Measurements from ENCODE around the gene ADAT2. TPM values are rescaled to one million over a fixed set of nuclear protein-coding genes. Genes with fewer than 3 reads are reported as not detected.

ADAT2 gene
- total RNA-seq, 1 donor from 2014 or later = 6.2 TPM

DNA sequence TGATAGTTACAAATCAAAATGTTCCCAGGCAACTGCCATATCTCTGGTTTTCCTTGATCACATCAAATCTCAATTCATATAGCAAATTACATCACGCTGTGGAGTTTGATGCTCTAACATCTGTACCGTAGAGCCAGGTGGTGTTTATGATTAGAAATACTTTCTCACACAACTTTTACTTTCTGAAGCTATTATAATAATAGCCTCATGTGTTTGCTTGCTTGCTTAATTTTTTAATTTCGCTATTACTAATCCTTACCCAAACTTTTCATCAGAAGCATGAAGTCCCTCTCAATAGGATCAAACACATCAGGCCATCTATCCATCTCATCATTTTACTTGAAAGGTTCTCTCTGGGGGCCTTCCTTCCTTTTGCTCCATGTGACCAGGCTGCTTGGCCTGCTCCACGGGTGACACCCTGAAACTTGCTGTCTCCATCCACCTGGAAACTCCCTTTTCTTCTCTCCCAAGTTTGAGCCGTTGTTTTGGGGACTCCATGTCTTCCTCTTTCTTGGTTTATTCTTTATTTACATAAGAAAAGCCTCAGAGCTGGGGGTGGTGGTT, 75.4 kb downstream of the ADAT2 start:
- no peaks in the 10 kb centered on the region for H3K27me3 ChIP-seq (ENCODE audit: low read depth)
- TF ChIP-seq, protein P1, sequence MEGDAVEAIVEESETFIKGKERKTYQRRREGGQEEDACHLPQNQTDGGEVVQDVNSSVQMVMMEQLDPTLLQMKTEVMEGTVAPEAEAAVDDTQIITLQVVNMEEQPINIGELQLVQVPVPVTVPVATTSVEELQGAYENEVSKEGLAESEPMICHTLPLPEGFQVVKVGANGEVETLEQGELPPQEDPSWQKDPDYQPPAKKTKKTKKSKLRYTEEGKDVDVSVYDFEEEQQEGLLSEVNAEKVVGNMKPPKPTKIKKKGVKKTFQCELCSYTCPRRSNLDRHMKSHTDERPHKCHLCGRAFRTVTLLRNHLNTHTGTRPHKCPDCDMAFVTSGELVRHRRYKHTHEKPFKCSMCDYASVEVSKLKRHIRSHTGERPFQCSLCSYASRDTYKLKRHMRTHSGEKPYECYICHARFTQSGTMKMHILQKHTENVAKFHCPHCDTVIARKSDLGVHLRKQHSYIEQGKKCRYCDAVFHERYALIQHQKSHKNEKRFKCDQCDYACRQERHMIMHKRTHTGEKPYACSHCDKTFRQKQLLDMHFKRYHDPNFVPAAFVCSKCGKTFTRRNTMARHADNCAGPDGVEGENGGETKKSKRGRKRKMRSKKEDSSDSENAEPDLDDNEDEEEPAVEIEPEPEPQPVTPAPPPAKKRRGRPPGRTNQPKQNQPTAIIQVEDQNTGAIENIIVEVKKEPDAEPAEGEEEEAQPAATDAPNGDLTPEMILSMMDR (IDR thresholded peaks at IDR 0.05) = no peak
- no peaks in the 10 kb centered on the region for H3K36me3 ChIP-seq
- H3K4me3 ChIP-seq = no peak overlapping the region
- intact Hi-C loops (cut with DNase I) = no loop called here
- no peaks in the 10 kb centered on the region for H3K4me1 ChIP-seq
- ATAC-seq (no peak), DNase-seq (no peak)
- no peaks in the 10 kb centered on the region for H3K9me3 ChIP-seq
- no peak overlapping the region for H3K27ac ChIP-seq

DNA sequence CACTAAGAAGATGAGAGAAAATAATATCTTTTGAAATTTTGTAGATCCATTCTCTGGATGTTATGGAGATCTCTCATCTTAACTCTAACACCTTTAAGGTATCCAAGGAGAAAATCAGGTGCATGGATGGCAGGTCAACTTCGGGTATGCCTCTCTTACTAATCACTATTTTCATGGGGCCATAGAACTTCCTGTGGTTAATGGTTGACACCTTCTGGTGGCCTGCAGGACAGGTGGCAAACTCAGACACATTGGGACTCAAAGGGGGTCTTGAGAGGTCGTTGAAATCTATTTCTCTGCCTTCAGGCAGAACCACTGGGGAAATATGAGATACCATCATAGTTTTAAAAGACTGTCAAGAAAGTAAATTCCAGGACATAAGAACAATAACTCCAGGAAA, 76.5 kb downstream of the ADAT2 start:
- no peaks in the 10 kb centered on the region for H3K27me3 ChIP-seq (ENCODE audit: low read depth)
- H3K27ac ChIP-seq = no peak overlapping the region
- no peak for ATAC-seq
- H3K36me3 ChIP-seq = no peaks in the 10 kb centered on the region
- DNase-seq = no peak
- H3K9me3 ChIP-seq = no peaks in the 10 kb centered on the region
- intact Hi-C loops (cut with DNase I) = no loop called here
- TF ChIP-seq, protein P1 (IDR thresholded peaks at IDR 0.05) = no peak
- no peaks in the 10 kb centered on the region for H3K4me1 ChIP-seq
- H3K4me3 ChIP-seq = no peak overlapping the region

Other genes starting within 250 kb of the ADAT2 start
- gene PEX3, start 110 bp upstream of the ADAT2 start, total RNA-seq = 14.7 TPM
- gene FUCA2, start 61.0 kb upstream of the ADAT2 start, total RNA-seq = 53.1 TPM
- 115 TPM for gene PHACTR2, start 227.3 kb upstream of the ADAT2 start, total RNA-seq